Measurements from ENCODE around the gene SLC27A3.

Gene SLC27A3

GRCh38 chr1:153798468-153798780, 23.2 kb downstream of the SLC27A3 start:
- no peak for DNase-seq (ENCODE audit: low read depth in 2 of 2)

- no peak for DNase-seq (ENCODE audit: low read depth in 2 of 2)
Measured at GRCh38 chr1:153799016-153799415, 23.8 kb downstream of the SLC27A3 start.

- DNase-seq (ENCODE audit: low read depth in 2 of 2), result no peak
Measured at GRCh38 chr1:153799566-153800465, 24.6 kb downstream of the SLC27A3 start.

- DNase-seq (ENCODE audit: low read depth in 2 of 2), result no peak
Measured at GRCh38 chr1:153800516-153800915, 25.3 kb downstream of the SLC27A3 start.

- no peak for DNase-seq (ENCODE audit: low read depth in 2 of 2)
Measured at GRCh38 chr1:153801028-153801625, 25.9 kb downstream of the SLC27A3 start.

GRCh38 chr1:153801786-153802697, 26.8 kb downstream of the SLC27A3 start:
- no peak for DNase-seq (ENCODE audit: low read depth in 2 of 2)

GRCh38 chr1:153803470-153804056, 28.4 kb downstream of the SLC27A3 start:
- no peak for DNase-seq (ENCODE audit: low read depth in 2 of 2)

GRCh38 chr1:153804112-153804511, 28.9 kb downstream of the SLC27A3 start:
- DNase-seq (ENCODE audit: low read depth in 2 of 2), result no peak

- peak in 1 of 2 donors; percentile 25 for DNase-seq (ENCODE audit: low read depth in 2 of 2)
Measured at GRCh38 chr1:153805042-153805745, 30.0 kb downstream of the SLC27A3 start.

- DNase-seq (ENCODE audit: low read depth in 2 of 2), result no peak
Measured at GRCh38 chr1:153805886-153806719, 30.9 kb downstream of the SLC27A3 start.

- no peak for DNase-seq (ENCODE audit: low read depth in 2 of 2)
Measured at GRCh38 chr1:153816283-153816889, 41.2 kb downstream of the SLC27A3 start.

- no peak for DNase-seq (ENCODE audit: low read depth in 2 of 2)
Measured at GRCh38 chr1:153818876-153819275, 43.7 kb downstream of the SLC27A3 start.

- no peak for DNase-seq (ENCODE audit: low read depth in 2 of 2)
Measured at GRCh38 chr1:153827168-153827964, 52.2 kb downstream of the SLC27A3 start.

Data from stimulated activated CD4-positive, alpha-beta T cell treated with anti-CD3 and anti-CD28 coated beads, Interleukin-1b, Interleukin-23, amount 100 ng/mL, for 1 hour (primary cell).